Caco-2 (cell line): ENCODE data around the gene LRIG1. TPM values are rescaled to one million over a fixed set of nuclear protein-coding genes. Genes with fewer than 3 reads are reported as not detected.

Experiments
- BruUV-seq: library from RNA; stranded (reverse); fragments of 400-500 nt; replicated peaks from 2 replicates; lab custom pipeline; 2021; lab: Mats Ljungman, UMichigan
- CTCF ChIA-PET: fragments of 300-600 bp; sonication (Branson Sonifier 250); formaldehyde crosslinking; loops from one replicate; lab custom pipeline; 2022; ENCODE audit warnings: antibody characterized with exemption; lab: Charles Lee
- POLR2A ChIA-PET: fragments of 300-600 bp; sonication (Branson Sonifier 250); formaldehyde crosslinking; loops from one replicate; lab custom pipeline; 2022; ENCODE audit warnings: antibody characterized with exemption; lab: Charles Lee
- DNase-seq, 2 experiments: peaks; one replicate each; pipeline versions ENCODE4 v3.0.0 to v3.0.0-alpha.2; 2020 to 2022
- H3K27me3 ChIP-seq: replicated peaks from 2 replicates; pipeline ENCODE4 v1.6.0; 2011; ENCODE audit warnings: low read length; ENCODE audit not compliant: control insufficient read depth, insufficient read depth
- H3K36me3 ChIP-seq: 2 replicates; pipeline ENCODE4 v1.5.1; 2011; ENCODE audit warnings: low read length; ENCODE audit not compliant: control insufficient read depth, insufficient read depth
- H3K4me1 ChIP-seq: fragments of 250-450 bp; sonication (Bioruptor Pico); 2 replicates; pipeline ENCODE4 v1.5.1; 2020; ENCODE audit warnings: mild to moderate bottlenecking
- H3K4me3 ChIP-seq: 2 replicates; pipeline ENCODE4 v1.5.1; 2011; ENCODE audit warnings: low read depth, mild to moderate bottlenecking, control low read depth, low read length
- H3K9me3 ChIP-seq: fragments of 250-450 bp; sonication (Bioruptor Pico); 2 replicates; pipeline ENCODE4 v1.5.1; 2020; ENCODE audit warnings: mild to moderate bottlenecking, moderate library complexity
- H3K27ac Mint-ChIP-seq: one replicate; pipeline ENCODE4 v1.8.0; 2022; ENCODE audit warnings: mixed read lengths; ENCODE audit not compliant: unreplicated experiment
- H3K27me3 Mint-ChIP-seq: one replicate; pipeline ENCODE4 v1.8.0; 2022; ENCODE audit warnings: mixed read lengths; ENCODE audit not compliant: insufficient read depth, unreplicated experiment
- H3K36me3 Mint-ChIP-seq: one replicate; pipeline ENCODE4 v1.8.0; 2022; ENCODE audit warnings: mild to moderate bottlenecking, mixed read lengths; ENCODE audit not compliant: insufficient read depth, unreplicated experiment
- H3K4me1 Mint-ChIP-seq: one replicate; pipeline ENCODE4 v1.8.0; 2022; ENCODE audit warnings: low read depth, mixed read lengths; ENCODE audit not compliant: unreplicated experiment
- H3K4me3 Mint-ChIP-seq: one replicate; pipeline ENCODE4 v1.8.0; 2022; ENCODE audit warnings: mild to moderate bottlenecking, moderate library complexity, mixed read lengths; ENCODE audit not compliant: unreplicated experiment
- H3K9me3 Mint-ChIP-seq: one replicate; pipeline ENCODE4 v1.8.0; 2022; ENCODE audit warnings: mixed read lengths; ENCODE audit not compliant: unreplicated experiment
- CTCF ChIP-seq, 2 experiments: fragments of 200-600 bp in 1 of 2; IDR thresholded peaks; 1 replicate in 1 of 2; 2 replicates in 1 of 2; pipeline versions ENCODE4 v1.5.1 to v1.8.0; 2011 to 2022; ENCODE audit warnings: antibody characterized with exemption in 1 of 2, control low read depth in 1 of 2, inconsistent platforms in 1 of 2, low read depth in 1 of 2, low read length in 1 of 2, mild to moderate bottlenecking in 1 of 2, moderate library complexity in 1 of 2; ENCODE audit not compliant: insufficient read depth in 1 of 2, severe bottlenecking in 1 of 2, unreplicated experiment in 1 of 2
- intact Hi-C: fragments of 100-400 bp; cut with micrococcal nuclease; formaldehyde crosslinking; loops from one replicate; pipeline ENCODE4 v1.10.0; 2022; ENCODE audit not compliant: unreplicated experiment
- total RNA-seq: library from RNA; stranded (reverse); gene quantifications from 2 replicates; pipeline ENCODE4 v1.2.3, GENCODE V29; 2022

LRIG1 gene
- total RNA-seq, 1 experiment from 2014 or later: 43.4 TPM

- H3K9me3 ChIP-seq: no peaks in the 10 kb centered on the region
- no peaks in the 10 kb centered on the region for H3K4me1 ChIP-seq
- ChIA-PET POLR2A (no interaction called here), CTCF (no interaction called here)
- DNase-seq: no peak
- Mint-ChIP-seq H3K36me3 (no peaks in the 10 kb centered on the region), H3K27me3 (no peaks in the 10 kb centered on the region), H3K27ac (no peak overlapping the region), H3K4me3 (no peak overlapping the region), H3K9me3 (no peaks in the 10 kb centered on the region), H3K4me1 (peaks cover 8% of the 10 kb centered on the region)
- no TSS peak for BruUV-seq
- H3K36me3 ChIP-seq: no peaks in the 10 kb centered on the region
- intact Hi-C loops: no loop called here
- H3K4me3 ChIP-seq: no peak overlapping the region
- no peaks in the 10 kb centered on the region for H3K27me3 ChIP-seq
- no peak for TF ChIP-seq CTCF (IDR thresholded peaks at IDR 0.05; ENCODE audit: insufficient read depth in 1 of 2, low read depth in 1 of 2, low read length in 1 of 2, severe bottlenecking in 1 of 2, unreplicated experiment in 1 of 2)
Observed at GRCh38 chr3:66532613-66533012, 31.8 kb upstream of the LRIG1 start.

GRCh38 chr3:66532160-66532587 is 31.4 kb upstream of the LRIG1 start:
- ChIA-PET POLR2A (no interaction called here), CTCF (no interaction called here)
- no TSS peak for BruUV-seq
- intact Hi-C loops: no loop called here
- TF ChIP-seq CTCF (IDR thresholded peaks at IDR 0.05; ENCODE audit: insufficient read depth in 1 of 2, low read depth in 1 of 2, low read length in 1 of 2, severe bottlenecking in 1 of 2, unreplicated experiment in 1 of 2): no peak
- Mint-ChIP-seq H3K36me3 (no peaks in the 10 kb centered on the region), H3K27me3 (no peaks in the 10 kb centered on the region), H3K4me3 (no peak overlapping the region), H3K9me3 (no peaks in the 10 kb centered on the region), H3K27ac (no peak overlapping the region), H3K4me1 (peaks cover 8% of the 10 kb centered on the region)
- Histone ChIP-seq H3K27me3 (no peaks in the 10 kb centered on the region), H3K4me1 (no peaks in the 10 kb centered on the region), H3K4me3 (no peak overlapping the region), H3K36me3 (no peaks in the 10 kb centered on the region), H3K9me3 (no peaks in the 10 kb centered on the region)
- DNase-seq: no peak

GRCh38 chr3:66531256-66531655 is 30.4 kb upstream of the LRIG1 start:
- no peak for DNase-seq
- Mint-ChIP-seq H3K4me1 (peaks cover 8% of the 10 kb centered on the region), H3K27ac (no peak overlapping the region), H3K27me3 (no peaks in the 10 kb centered on the region), H3K36me3 (no peaks in the 10 kb centered on the region), H3K9me3 (no peaks in the 10 kb centered on the region), H3K4me3 (no peak overlapping the region)
- intact Hi-C loops: no loop called here
- CTCF ChIA-PET: no interaction called here
- H3K4me1 ChIP-seq: no peaks in the 10 kb centered on the region
- no peaks in the 10 kb centered on the region for H3K9me3 ChIP-seq
- H3K4me3 ChIP-seq: no peak overlapping the region
- BruUV-seq: no TSS peak
- POLR2A ChIA-PET: no interaction called here
- H3K36me3 ChIP-seq: no peaks in the 10 kb centered on the region
- TF ChIP-seq CTCF (IDR thresholded peaks at IDR 0.05; ENCODE audit: insufficient read depth in 1 of 2, low read depth in 1 of 2, low read length in 1 of 2, severe bottlenecking in 1 of 2, unreplicated experiment in 1 of 2): no peak
- no peaks in the 10 kb centered on the region for H3K27me3 ChIP-seq
